Mesodermal cell (in vitro differentiated cells): Measurements from ENCODE around the gene P4HA2.

Experiments used
- H3K27ac ChIP-seq: 2 replicates; pipeline ENCODE4 v1.7.0; 2013; ENCODE audit warnings: mild to moderate bottlenecking, low read depth, low read length, moderate library complexity; ENCODE audit not compliant: severe bottlenecking
- H3K36me3 ChIP-seq: 2 replicates; pipeline ENCODE4 v1.7.1; 2013; ENCODE audit warnings: mild to moderate bottlenecking, low read length, moderate library complexity; ENCODE audit not compliant: control insufficient read depth, insufficient read depth
- H3K4me1 ChIP-seq: one replicate; pipeline ENCODE4 v1.7.1; 2013; ENCODE audit warnings: mild to moderate bottlenecking, low read length; ENCODE audit not compliant: insufficient read depth, control insufficient read depth, poor library complexity, severe bottlenecking
- H3K4me3 ChIP-seq: 2 replicates; pipeline ENCODE4 v1.7.0; 2013; ENCODE audit warnings: low read length, control low read depth, mild to moderate bottlenecking; ENCODE audit not compliant: insufficient read depth, poor library complexity, severe bottlenecking; ENCODE audit errors: extremely low read depth
- H3K9me3 ChIP-seq: 2 replicates; pipeline ENCODE4 v1.7.1; 2013; ENCODE audit warnings: mild to moderate bottlenecking, low read length, moderate library complexity; ENCODE audit not compliant: control insufficient read depth
- WGBS, 2 experiments: methylation state at CpG; one replicate each; pipeline ENCODE4 v1.1.5; 2013; ENCODE audit warnings: missing lambda C conversion rate in 2 of 2; ENCODE audit not compliant: insufficient coverage in 2 of 2; 5-methylcytosine and 5-hydroxymethylcytosine counted together

Gene P4HA2

DNA sequence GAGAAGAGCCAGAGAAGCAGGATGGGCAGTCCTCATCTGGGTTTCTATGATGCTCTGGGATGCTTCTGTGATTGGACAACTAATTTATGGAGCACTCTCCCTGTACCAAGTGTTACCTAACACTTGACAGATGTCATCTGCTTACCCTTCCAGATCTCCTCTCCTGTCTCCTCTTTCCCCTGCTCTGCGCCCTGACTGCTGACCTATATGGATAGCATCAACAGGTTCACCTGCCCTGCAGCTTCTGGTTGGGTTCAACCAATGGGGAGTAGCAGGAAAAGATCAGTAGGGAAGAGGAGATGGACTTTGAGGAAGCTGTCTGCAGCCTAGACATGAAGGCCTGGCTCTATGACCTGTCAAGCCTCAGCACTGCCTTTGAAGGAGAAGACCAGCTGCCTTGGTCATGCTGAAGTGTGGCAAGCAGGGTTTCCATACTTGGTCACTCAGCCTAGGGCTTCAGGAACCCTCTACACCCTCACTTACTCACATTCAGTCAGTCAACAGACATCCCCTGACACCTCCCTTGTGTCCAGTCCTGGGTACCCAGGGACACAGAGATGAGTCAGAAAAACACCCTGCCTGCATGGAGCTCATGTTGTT, 11.3 kb upstream of the P4HA2 start:
- H3K9me3 ChIP-seq: no peaks in the 10 kb centered on the region
- H3K4me3 ChIP-seq: no peak overlapping the region
- no peaks in the 10 kb centered on the region for H3K4me1 ChIP-seq
- 67% methylated on average over 1 of the region's 1 CpG; no CpG with 5 or more reads in 1 of the 2 experiments for WGBS, 2 experiments
- H3K36me3 ChIP-seq: no peaks in the 10 kb centered on the region
- no peak overlapping the region for H3K27ac ChIP-seq

- Histone ChIP-seq H3K9me3 (no peaks in the 10 kb centered on the region), H3K36me3 (no peaks in the 10 kb centered on the region), H3K27ac (no peak overlapping the region), H3K4me1 (no peaks in the 10 kb centered on the region), H3K4me3 (no peak overlapping the region)
- WGBS, 2 experiments: 14 to 33% methylated on average over 1 of the region's 1 CpG
Observed at GRCh38 chr5:132238169-132238744, 10.6 kb upstream of the P4HA2 start.

- Histone ChIP-seq H3K27ac (no peak overlapping the region), H3K9me3 (no peaks in the 10 kb centered on the region), H3K4me1 (no peaks in the 10 kb centered on the region), H3K4me3 (no peak overlapping the region), H3K36me3 (no peaks in the 10 kb centered on the region)
- 86 to 94% methylated on average over 4 of the region's 4 CpGs for WGBS, 2 experiments
Observed at GRCh38 chr5:132237670-132238069, 10.0 kb upstream of the P4HA2 start.

- 83% methylated on average over 1 of the region's 1 CpG; no CpG with 5 or more reads in 1 of the 2 experiments for whole genome bisulfite sequencing, 2 experiments
- Histone ChIP-seq H3K9me3 (no peaks in the 10 kb centered on the region), H3K36me3 (no peaks in the 10 kb centered on the region), H3K4me1 (no peaks in the 10 kb centered on the region), H3K4me3 (no peak overlapping the region), H3K27ac (no peak overlapping the region)
Observed at GRCh38 chr5:132237141-132237540, 9.5 kb upstream of the P4HA2 start.

DNA sequence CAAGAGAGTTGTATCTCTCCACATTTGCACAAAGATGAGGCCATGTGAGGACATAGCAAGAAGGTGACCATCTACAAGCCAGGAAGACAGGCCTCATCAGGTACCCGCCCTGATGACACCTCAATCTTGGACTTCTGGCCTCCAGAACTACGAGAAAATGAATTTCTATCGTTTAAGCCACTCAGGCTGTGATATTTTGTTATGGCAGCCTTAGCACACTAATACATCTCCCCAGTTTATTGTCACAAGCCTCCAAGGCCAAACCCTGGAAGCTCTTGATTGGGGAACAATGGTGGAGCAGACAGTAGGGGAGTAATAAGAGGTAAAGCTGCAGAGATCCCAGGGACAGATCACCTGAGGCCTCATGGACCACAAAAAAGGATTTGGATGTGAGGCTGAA, 7.7 kb upstream of the P4HA2 start:
- H3K4me3 ChIP-seq: no peak overlapping the region
- WGBS, 2 experiments: 95 to 100% methylated on average over 1 to 2 of the region's 3 CpGs
- no peaks in the 10 kb centered on the region for H3K36me3 ChIP-seq
- no peak overlapping the region for H3K27ac ChIP-seq
- no peaks in the 10 kb centered on the region for H3K9me3 ChIP-seq
- H3K4me1 ChIP-seq: no peaks in the 10 kb centered on the region

DNA sequence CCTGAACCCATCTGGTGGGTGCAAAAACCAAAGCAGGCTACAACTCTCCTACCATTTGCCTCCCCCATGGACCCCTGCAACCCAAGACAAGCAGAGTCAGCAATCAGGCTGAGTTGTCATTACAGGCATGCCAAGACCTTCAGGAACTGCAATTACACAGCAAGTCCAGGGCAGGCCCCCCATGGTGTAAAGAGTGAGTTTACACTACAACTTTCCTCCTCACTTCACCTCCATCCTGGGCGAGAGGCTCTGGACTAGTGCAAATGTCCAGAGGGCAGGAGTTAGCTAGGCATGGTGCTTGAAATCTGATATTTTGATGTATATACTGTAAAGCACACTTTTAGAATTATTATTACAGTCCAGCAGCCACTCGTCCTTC, 7.0 kb upstream of the P4HA2 start:
- no CpG with 5 or more reads among the region's 2 CpGs for WGBS, 2 experiments

DNA sequence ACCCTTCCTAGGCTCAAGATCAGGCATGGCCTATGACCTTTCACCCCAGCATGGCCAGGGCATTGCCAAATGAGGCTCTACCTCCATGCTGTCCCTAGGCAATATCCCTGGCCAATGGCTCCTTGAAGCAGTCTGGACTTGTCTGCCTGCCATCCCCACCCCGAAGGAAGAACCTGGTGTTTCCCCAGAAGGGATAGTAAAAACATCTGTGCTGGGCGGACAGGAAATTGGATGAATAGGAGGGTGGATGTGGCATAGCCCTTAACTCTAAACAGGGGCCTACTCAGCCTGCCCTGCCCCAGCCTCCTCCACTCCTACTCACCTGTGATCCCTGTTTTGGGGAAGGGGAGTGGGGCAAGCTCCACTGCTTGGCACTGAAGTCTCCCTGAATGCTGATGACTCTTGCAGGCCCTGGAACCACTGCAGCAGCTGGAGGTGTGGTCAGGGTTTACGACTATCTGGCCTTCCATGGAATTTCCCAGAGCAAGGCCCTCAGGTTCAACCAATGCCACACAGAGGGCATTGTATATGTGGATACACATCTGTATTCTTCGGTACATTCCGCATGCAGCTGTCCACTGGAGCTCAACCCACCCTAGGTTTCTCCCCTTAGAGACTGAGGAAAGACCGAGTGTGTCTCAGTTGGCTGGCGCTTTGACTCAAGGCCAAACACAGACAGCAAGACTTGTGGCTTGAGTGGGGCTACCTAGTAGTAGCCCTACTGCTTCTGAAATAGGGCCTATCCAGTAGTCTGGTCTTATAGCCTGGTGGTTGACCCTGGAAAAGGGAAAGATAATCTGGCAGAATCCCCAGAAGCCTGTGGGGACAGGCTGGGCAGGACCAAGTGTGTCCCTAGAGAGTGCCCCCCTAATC, 6.4 kb upstream of the P4HA2 start:
- no peaks in the 10 kb centered on the region for H3K9me3 ChIP-seq
- H3K4me1 ChIP-seq: no peaks in the 10 kb centered on the region
- H3K36me3 ChIP-seq: no peaks in the 10 kb centered on the region
- H3K27ac ChIP-seq: no peak overlapping the region
- 94 to 95% methylated on average over 3 to 5 of the region's 7 CpGs for WGBS, 2 experiments
- no peak overlapping the region for H3K4me3 ChIP-seq

More for the DNA sequence above, 7.0 kb upstream of the P4HA2 start:
- Histone ChIP-seq H3K9me3 (no peaks in the 10 kb centered on the region), H3K36me3 (no peaks in the 10 kb centered on the region), H3K27ac (no peak overlapping the region), H3K4me1 (no peaks in the 10 kb centered on the region), H3K4me3 (no peak overlapping the region)

DNA sequence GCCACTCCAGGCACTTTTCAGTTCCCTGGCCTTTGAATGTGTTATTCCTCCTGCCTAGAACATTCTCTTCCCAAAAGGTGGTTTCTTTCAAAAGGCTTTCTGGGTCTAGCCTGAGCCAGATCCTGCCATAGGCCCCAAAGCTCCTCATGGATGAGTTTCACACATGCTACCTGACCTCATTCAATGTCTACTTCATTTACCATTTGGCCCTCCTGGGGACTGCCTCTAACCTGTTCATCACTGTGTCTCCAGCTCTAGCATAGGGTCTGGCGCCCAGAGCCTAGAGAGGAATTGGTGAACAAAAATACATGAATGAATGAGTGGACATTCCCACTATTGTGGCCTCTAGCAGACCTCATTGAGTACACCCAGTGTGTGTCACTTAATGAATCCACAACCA, 5.4 kb upstream of the P4HA2 start:
- no peaks in the 10 kb centered on the region for H3K36me3 ChIP-seq
- no peak overlapping the region for H3K27ac ChIP-seq
- H3K9me3 ChIP-seq: no peaks in the 10 kb centered on the region
- H3K4me1 ChIP-seq: no peaks in the 10 kb centered on the region
- WGBS, 2 experiments: no CpG with 5 or more reads among the region's 1 CpG
- H3K4me3 ChIP-seq: no peak overlapping the region

GRCh38 chr5:132232465-132232864, 4.8 kb upstream of the P4HA2 start:
- H3K36me3 ChIP-seq: no peaks in the 10 kb centered on the region
- no peaks in the 10 kb centered on the region for H3K4me1 ChIP-seq
- no peak overlapping the region for H3K4me3 ChIP-seq
- 85 to 88% methylated on average over 2 to 3 of the region's 3 CpGs for WGBS, 2 experiments
- H3K27ac ChIP-seq: no peak overlapping the region
- no peaks in the 10 kb centered on the region for H3K9me3 ChIP-seq

GRCh38 chr5:132230871-132231270, 3.2 kb upstream of the P4HA2 start:
- peaks cover 4% of the 10 kb centered on the region for H3K4me1 ChIP-seq
- H3K4me3 ChIP-seq: no peak overlapping the region
- no peaks in the 10 kb centered on the region for H3K36me3 ChIP-seq
- 85 to 96% methylated on average over 9 of the region's 9 CpGs for WGBS, 2 experiments
- H3K27ac ChIP-seq: no peak overlapping the region
- H3K9me3 ChIP-seq: no peaks in the 10 kb centered on the region

DNA sequence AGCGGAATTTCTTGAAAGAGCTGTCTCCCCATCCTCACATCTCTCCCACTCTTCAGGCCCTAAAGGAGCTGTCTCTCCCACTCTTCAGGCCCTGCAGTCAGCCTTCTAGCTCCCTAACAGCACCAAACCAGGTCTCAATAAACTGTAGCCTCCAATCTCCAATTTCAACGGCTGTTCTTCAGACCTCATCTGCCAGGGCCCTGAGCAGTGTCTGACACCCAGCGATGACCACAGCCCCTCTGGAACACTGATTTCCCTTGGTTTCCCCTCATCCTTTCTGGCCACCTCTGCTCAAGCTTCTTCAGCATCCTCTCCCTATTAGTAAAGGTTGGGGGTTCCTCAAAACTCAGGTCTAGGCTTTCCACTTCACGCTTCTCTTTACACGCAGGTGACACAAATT, 1.6 kb upstream of the P4HA2 start:
- Histone ChIP-seq H3K4me1 (peaks cover 7% of the 10 kb centered on the region), H3K4me3 (no peak overlapping the region), H3K9me3 (no peaks in the 10 kb centered on the region), H3K27ac (no peak overlapping the region), H3K36me3 (no peaks in the 10 kb centered on the region)
- 87 to 94% methylated on average over 3 to 5 of the region's 5 CpGs for WGBS, 2 experiments
